Myocyte (in vitro differentiated cells): ENCODE data around the gene ARF3. TPM values are rescaled to one million over a fixed set of nuclear protein-coding genes. Genes with fewer than 3 reads are reported as not detected.

ENCODE experiments used
- DNase-seq: peaks from one replicate; pipeline ENCODE4 v3.0.0-alpha.2; 2012; ENCODE audit warnings: low read depth
- total RNA-seq: library from RNA; depleted of rRNA; stranded (reverse); fragments of >200 nt; gene quantifications from 2 replicates; pipeline ENCODE4 v1.2.3, GENCODE V29; 2014

ARF3 gene
- total RNA-seq, 1 donor from 2014 or later, result 47.6 TPM

DNA sequence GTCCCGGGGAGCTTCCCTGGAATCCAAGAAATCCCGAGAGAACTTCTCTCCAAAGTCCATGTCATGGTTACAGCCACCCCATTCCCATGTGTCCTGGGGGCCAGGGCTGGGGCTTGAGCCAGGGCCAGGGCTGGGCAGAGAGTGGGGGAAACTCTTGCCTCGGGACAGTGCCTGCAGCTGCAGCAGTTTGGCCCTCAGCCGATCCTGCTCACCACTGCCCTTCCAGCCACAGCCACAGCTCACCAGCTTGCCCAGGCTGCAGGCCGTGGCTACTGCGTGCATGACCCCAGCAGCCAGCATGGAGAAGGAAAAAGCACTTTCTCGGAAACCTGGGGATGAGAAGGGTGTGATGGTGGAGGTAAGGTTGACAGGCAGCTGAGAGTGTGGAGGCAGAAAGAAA, 10.7 kb upstream of the ARF3 start:
- DNase-seq, result no peak

DNA sequence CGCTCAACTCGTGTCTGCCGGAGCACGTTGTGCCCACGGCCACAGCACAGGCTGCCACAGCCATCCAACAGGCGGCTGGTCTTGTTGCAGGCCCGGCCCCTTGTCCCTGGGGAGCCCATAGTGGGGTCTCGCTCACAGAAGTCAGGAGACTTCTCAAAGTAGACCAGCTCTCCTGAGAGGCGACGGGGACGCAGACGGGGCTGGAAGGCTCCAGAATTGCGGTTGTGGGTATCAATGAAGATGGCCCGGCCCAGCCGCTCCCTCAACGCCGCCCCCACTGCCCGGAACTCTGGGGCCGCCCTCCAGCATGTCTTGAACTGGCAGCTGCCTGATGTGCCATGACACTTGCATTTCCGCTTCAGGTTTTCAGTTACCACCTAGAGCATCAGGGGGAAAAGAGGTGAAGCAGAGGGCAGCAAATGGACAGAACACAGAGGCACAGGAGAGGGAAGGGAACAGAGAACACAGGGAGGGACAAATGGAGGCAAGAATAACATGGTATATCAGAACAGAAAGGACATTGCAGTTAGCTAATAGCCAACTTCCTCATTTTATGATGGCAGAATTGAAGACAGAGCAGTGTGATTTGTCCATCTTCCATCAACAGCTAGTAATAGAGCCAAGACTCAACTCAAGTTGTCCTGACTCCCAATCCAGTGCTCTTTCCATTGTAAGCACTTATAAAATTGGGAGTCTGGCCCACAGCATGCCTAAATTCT, 9.0 kb upstream of the ARF3 start:
- DNase-seq, result no peak

DNA sequence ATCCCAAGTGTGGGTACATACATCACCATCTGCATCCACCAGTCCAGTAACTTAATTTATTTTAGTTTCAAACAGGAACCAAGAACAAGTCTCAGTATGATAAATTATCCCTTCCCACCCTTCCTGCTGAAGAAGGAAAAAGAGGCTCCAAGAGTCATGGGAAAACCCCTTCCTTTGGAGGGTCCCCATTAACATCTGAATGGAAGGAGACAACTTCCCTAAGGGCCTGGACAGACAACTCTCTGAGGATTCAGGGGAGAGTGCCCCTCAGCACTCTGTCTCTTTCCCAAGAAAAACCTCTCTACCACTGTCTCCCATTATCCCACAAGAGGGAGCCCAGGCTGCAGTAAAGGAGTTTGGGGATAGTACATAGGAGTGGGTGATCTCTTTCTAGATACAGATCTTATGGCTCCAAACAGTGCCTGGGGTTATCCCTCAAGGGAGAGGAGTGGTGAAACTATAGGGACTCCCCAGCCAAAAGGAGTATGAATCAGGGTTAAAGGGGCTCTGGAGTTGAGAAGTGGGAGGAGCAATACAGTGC, 8.1 kb upstream of the ARF3 start:
- DNase-seq, result peak; percentile 55

DNA sequence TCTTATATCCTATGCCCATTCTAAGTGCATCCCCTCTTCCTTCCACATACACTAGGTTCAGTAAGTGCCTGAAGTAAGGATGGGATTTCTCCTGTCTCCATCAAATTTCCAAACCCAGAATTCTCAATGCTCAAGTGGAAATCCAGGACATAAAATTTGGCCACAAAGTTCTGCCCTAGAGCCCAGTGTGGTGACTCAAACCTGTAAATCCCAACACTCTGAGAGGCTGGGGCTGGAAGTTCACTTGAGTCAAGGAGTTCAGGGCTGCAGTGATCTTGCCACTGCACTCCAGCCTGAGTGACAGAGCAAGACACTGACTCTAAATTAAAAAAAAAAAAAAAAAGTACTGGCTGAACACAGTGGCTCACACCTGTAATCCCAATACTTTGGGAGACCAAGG, 4.5 kb upstream of the ARF3 start:
- DNase-seq, result no peak

DNA sequence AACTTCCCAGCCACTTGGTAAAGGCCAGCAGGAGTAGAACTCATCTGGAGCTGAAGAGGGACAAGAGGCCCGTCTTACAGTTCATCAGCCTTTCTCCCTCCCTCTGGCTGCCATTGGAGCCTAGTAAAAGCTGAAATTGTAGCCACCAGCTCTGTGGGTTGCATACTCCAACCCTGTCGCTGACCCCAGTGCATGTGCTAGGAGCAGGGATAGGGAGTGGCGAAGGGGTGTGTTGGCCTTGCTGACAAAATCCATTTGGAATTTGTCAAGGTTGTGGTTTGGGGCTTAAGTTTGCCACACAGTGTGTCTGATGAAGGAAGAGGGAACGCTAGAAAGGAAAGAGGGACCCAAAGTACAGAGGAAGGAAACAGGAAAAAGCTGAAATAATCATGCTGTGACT, 4.0 kb upstream of the ARF3 start:
- peak; percentile 92 for DNase-seq

DNA sequence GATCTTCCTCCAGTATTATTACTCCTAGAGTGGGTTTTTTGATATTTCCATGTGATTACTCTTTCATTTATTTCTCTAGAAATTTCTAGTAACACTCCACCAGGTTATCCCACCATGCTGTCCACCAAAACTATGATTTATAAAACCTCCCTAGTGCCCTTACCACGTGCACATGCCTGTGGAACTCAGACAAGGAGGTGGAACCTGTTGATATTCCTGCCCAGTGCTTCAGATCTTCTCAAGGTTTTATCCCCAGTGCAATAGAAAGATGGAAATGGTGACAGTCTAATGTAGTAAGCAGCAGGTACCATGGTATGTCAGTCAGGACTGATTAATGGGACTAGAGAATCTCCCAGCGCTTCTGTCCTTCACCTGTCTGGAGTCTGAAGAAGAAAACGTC, 3.5 kb upstream of the ARF3 start:
- no peak for DNase-seq

DNA sequence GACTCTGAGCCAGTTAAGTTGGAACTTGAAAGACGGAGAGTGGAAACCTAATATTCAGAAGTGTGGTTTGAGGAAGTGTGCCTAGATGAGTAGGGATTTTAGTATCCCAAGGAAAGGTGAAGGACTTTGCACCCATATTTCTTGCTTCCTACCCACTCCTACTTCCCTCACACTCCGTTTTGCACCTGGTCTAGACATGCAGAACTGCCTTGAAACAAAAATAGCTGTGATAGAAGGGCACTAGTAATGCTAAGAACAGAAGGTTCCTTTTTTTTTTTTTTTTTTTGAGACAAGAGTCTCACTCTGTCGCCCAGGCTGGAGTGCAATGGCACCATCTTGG, 732 bp upstream of the ARF3 start:
- no peak for DNase-seq

DNA sequence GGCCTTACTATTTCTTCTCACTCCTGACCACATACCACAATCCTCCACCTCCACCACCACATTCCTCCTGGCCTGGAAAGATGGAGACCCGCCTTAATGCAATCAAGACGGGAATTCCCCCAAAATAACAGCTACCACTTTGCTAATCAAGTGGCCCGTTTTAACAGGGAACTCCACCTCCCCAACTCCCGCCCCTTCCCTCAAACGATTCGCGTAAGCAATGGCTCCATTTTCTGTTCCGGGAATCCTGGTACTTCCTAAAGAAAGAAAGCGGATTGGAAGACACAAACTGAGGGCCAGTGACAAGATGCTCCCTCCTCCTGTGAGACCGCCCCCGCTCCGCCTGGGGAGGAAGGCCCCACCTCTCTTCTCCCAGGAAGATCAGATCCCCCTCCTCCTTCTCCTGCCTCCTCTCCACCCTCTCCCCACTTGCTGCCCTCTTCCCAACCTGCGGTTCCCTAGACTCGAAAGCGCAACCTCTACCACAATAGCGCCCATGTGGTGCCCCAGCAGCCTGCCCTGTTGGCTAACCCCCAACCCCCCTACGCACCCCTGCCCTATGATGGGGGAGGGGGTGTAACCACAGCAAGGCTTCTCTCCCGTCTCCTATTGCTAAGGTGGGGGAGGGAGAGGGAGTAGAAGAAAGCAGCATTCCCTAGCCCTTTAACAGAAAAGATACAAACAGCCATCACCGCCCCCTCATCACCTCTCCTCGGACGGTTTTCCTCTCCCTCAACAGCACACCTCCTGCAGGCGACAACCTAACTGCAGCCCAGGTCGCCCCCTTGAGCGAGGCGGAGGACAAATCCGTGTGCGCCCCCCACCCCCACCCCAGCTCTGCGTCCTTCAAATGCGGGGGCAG, 777 bp downstream of the ARF3 start:
- DNase-seq, result peak; percentile 96

DNA sequence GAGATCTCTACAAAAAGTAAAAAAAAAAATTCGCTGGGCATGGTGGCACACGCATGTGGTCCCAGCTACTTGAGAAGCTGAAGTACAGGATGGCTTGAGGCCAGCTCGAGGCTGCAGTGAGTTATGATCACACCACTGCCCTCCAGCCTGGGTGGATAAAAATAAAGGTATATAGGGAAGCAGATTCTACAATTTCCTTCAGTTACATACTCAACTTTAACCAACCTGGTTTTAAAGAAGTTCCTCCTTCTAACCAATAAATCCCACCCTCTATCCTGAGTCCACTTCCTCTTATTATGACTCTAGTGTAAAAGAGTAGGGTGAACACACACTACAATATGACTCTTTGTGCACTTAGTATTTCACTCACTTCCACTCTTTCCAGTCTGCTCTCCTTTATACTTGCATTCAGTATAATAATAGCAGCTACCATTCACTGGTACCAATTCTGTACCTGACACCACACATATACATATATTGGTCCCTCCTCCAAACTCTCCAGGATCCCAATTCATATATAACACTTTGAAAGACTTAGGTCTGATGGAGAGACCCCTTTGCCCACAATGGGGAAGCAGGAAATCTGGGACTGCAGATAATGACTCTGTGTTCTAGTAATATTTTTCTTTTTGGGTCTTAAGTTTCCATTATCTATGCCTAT, 2.3 kb downstream of the ARF3 start:
- DNase-seq, result no peak

DNA sequence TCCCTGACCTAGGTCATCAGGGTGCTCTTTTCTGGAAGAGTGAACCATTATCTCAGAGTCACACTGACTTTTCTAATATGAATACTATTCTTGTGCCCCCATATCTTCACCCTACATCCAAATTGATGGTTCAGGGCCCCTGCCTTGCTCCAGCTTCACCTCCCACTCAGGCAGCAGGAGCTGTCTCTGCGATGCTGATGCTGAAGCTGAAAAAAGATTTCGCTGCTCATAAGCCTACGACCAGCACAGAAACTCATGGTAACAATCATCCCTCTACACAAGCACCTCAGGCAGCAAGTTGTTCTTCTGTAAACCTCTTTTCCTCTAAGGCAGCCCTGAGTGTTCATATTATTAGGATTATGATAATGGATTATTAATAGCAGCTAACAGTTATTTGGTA, 3.2 kb downstream of the ARF3 start:
- DNase-seq, result no peak

DNA sequence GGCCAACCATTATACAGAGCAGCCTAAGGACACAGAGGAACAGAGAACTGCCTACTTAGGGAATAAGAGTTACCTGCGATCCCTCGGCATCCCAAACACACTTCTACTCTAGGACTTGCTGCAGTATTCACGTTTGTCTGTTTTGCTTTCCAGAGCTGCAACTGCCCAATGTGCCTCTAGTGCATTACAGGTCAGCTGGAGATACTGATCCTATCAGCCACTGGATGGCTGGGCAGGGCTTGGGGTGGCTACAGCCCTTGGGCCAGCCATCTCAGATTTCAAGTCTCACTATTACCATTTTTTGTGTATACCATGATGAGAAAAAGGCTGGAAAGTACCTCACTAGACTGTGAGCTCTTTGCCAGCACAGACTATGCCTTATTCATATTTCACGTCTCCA, 4.6 kb downstream of the ARF3 start:
- DNase-seq, result no peak

DNA sequence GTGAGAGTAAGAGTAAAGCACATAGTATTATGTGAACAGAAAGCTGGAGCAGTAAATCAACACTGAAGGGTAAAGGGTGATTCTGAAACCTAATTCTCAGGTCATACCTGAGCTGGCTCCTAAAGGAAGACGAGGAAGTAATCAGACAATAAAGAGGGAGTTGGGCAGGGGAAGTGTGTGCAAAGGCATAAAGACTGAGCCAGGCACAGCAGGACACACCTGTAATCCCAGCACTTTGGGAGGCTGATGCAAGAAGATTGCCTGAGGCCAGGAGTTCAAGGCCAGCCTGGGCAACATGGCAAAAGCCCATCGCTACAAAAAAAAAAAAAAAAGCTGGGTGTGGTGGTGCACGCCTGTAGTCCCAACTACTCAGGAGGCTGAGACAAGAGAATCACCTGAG, 9.6 kb downstream of the ARF3 start:
- no peak for DNase-seq

DNA sequence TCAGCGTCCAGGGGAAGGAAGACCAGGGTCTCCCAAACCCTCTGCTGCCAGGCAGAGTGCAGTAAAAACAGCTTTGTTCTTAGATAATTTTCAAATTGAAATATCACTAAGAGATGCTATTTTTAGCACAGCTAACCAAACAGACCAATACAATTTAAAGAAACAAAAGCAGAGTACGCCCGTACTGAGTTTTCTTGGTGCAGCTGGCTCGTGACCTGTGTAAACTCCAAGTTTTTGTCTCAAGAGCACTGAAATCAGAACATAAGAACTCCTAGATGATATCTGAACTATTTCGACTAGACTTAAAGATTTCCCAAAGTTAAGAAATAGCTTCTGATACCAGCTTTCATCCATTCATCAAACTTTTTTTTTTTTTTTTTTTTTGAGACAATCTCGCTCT, 10.3 kb downstream of the ARF3 start:
- no peak for DNase-seq

DNA sequence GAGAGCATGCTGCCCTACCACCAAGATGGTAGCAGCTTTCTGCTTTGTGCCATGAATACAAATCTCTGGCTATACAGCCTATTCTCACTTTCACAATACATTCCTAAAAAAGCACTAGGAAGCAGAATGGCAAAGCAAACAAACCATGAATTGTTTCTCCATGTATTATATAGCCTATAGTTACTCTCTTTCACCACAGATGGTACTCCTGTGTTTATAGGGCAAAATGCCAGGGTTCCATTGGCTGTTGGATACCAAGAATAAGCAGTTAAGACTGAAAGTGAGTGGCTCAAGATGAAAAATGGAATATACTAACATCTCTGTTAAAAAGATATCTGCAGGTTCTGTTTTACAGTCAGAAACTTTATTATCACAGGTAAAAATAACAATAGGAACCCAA, 11.1 kb downstream of the ARF3 start:
- DNase-seq, result no peak

DNA sequence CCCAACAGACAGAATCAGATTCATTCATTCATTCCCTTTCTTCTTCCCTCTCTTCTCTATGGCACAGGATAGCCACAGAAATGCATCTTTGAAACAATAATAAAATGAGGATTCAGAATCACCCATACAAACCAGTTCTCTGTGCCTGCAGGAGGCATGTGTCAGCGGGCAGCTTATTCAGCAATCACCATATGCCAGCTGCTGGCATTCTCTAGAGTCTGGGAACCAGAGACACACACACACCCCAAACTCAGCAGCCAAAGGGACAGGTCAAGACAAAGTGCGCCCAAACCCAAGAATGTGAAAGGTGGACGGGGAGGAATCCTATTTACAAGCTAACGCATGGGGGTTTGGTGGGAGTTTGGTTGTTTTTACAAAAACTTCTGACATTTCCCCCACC, 14.1 kb downstream of the ARF3 start:
- peak; percentile 48 for DNase-seq

DNA sequence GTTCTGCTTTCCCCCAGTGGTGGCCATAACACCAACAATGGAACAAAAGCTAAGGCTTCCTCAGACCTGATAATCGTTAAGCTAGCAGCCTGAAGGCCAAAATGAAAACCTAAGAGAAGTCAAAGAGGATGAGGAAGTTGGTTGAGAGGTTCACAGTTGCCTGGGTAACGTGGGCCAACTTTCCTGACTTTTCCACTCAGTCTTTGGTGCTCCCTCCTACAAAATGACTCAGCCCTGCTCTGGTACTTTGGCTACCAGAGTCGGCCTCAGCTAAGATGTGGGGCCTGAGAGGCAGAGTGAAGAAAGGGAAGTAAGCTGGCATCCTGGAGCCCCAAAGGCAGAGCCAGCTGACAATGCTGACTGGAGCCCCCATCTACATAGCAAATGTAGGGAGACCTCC, 17.1 kb downstream of the ARF3 start:
- DNase-seq, result no peak

DNA sequence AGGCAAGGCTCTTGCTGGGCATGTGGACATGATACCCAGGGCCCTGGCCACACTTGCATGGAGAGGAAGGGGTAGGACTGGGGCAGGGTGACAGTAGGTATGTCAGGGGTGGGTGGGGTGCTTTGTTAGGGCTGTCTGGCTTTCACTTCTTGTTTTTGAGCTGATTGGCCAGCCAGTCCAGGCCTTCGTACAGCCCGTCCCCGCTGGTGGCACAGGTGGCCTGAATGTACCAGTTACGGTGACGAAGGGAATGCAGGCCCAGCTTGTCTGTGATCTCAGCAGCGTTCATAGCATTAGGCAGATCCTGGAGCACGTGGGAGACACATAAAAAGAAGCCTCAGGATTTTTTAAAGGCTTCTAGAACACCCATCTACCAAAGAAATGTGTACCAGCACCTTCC, 18.5 kb downstream of the ARF3 start:
- DNase-seq, result no peak

DNA sequence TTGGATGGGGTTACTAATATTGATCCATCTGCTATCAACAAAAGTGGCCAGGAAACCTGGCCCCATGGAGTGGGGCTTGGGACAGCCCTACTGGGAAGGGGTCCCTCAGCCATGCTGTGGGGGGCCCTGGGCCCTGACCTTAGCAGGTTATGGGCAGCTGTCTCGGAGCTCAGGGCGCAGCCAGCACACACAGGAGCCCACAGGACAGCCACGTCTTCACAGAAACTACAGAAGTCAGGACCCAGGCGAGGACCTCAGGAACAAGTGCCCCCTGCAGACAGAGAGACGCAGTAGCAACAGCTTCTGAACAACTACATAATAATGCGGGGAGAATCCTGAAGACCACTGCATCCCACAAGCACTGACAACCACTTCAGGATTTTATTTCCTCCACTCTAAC, 20.1 kb downstream of the ARF3 start:
- no peak for DNase-seq

DNA sequence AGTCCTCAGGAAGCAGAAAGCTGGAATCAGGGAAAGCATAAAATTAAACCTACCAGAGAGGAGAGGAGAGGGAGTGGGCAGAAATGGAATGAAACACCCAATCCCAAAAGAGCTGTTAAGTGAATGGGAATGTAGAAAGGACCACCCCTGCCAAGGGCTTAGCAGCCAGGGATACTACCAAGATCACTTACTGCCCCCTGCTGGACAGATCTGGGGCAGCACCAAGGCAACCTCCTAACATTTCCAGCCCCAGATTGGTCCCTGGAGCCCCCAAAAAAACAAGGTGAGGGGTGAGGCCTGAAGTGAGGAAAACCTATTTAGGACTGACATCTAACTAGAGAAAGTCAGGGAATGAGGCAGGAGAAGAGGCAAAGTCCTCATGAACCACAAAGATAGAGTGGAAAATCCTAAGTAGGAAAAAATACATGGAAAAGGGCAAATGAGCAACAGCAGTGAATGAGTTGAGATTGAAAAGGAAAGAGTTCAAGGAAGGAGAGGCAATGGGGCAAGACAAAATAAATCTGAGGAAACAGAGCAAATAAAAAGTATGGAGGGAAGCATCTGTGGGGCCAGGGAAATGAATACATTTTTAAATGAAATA, 20.8 kb downstream of the ARF3 start:
- DNase-seq, result peak; percentile 69

DNA sequence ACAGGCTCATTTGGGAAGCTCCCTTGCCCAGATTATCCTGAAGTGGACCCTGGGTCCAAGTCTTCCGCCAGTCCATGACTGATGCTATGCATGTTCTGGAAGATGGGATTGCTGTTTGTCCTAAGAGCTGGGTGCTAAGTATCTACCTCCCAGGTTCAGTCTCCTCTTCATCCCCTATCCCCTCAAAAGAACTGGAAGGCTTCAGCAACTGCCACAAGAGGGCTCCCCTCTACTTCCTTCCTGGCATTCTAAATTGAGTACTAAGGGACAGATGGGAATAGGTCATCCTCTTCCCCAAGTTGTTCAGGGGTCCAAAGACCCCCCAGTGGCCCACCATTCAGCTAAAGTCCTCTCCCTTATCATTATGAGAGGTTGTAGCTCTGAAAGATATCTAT, 23.0 kb downstream of the ARF3 start:
- no peak for DNase-seq

DNA sequence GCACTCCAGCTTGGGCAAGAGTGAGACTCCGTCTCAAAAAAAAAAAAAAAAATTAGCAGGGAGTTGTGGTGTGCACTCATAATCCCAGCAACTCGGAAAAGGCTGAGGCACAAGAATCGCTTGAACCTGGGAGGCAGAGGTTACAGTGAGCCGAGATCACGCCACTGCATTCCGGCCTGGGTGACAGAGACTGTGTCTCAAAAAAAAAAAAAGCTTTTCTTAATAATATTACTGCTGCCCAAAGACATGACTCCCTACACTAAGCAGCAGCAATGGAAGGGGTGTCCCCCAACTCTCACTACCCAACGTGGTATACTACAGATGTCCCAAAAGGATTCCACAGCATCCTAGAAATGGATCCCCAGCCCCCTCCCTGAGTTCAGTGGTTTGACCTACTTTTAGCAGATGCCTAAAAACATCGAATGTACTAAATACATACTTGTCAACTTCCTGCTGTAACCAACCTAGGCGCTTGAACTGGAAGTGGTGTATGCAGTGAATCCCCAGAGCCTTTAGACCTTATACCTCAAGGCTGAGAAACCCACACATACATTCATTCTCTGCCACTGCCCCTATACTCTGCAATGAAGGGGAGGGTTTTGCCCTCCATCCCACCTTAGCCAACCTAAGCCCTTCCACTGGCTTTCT, 23.5 kb downstream of the ARF3 start:
- no peak for DNase-seq
